ENCODE data around the gene VAV1. TPM values are rescaled to one million over a fixed set of nuclear protein-coding genes. Genes with fewer than 3 reads are reported as not detected.

The VAV1 gene
- total and polyA plus RNA-seq, 2 of the 13 experiments (the other 11 are each of a cell fraction or from before 2014, with no cell fraction given) = not detected

DNA sequence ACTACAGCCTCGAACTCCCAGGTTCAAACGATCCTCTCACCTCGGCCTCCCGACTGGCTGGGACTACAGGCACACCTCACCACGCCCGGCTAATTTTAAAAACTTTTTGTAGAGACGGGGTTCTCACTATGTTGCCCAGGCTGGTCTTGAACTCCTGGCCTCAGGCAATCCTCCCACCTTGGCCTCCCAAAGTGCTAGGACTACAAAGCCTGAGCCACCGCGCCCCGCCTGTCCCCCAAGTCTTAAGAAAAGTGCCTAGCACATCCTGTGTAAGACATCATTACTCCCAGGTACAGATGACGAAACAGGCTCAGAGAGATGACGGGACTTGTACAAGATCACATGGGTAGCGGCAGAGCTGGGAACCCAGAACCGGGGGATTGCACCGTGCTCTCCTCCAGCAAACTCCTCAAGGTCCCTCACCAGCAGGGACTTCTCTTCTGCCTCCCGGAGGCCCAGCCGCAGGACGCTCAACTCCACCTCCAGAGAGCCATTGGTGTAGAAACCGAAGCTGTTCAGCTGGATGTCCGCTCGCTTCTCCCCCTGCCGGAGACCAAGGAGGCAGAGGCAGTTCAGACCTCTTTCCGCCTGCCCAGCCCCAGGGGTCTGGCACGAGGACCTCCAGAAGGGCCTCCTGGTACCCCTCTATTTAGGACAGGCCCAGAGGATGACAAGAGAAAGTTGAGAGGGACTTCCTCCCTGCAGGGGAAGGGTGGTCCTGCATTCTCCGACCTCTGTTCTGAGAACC, 36.2 kb upstream of the VAV1 start (continued):
- TF ChIP-seq, protein P1, sequence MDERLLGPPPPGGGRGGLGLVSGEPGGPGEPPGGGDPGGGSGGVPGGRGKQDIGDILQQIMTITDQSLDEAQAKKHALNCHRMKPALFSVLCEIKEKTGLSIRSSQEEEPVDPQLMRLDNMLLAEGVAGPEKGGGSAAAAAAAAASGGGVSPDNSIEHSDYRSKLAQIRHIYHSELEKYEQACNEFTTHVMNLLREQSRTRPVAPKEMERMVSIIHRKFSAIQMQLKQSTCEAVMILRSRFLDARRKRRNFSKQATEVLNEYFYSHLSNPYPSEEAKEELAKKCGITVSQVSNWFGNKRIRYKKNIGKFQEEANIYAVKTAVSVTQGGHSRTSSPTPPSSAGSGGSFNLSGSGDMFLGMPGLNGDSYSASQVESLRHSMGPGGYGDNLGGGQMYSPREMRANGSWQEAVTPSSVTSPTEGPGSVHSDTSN (CRISPR knock-in tag; IDR thresholded peaks at IDR 0.05) = no peak
- TF ChIP-seq ZNF564 (CRISPR knock-in tag; IDR thresholded peaks at IDR 0.05) = no peak
- no peak for TF ChIP-seq RELA (CRISPR knock-in tag; IDR thresholded peaks at IDR 0.05)
- no peak for TF ChIP-seq ZNF766 (CRISPR knock-in tag; IDR thresholded peaks at IDR 0.05; ENCODE audit: borderline replicate concordance)
- no peak for TF ChIP-seq NCOA1 (CRISPR knock-in tag; IDR thresholded peaks at IDR 0.05)
- TF ChIP-seq, protein P2, sequence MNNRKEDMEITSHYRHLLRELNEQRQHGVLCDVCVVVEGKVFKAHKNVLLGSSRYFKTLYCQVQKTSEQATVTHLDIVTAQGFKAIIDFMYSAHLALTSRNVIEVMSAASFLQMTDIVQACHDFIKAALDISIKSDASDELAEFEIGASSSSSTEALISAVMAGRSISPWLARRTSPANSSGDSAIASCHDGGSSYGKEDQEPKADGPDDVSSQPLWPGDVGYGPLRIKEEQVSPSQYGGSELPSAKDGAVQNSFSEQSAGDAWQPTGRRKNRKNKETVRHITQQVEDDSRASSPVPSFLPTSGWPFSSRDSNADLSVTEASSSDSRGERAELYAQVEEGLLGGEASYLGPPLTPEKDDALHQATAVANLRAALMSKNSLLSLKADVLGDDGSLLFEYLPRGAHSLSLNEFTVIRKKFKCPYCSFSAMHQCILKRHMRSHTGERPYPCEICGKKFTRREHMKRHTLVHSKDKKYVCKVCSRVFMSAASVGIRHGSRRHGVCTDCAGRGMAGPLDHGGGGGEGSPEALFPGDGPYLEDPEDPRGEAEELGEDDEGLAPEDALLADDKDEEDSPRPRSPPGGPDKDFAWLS (CRISPR knock-in tag; IDR thresholded peaks at IDR 0.05; ENCODE audit: borderline replicate concordance) = no peak
- no peak for TF ChIP-seq ZNF317 (CRISPR knock-in tag; IDR thresholded peaks at IDR 0.05)
- TF ChIP-seq CHD2 (IDR thresholded peaks at IDR 0.05; ENCODE audit: low read depth, low read length) = no peak
- no peak for TF ChIP-seq IKZF1 (IDR thresholded peaks at IDR 0.05)
- TF ChIP-seq FOXC1 (CRISPR knock-in tag; IDR thresholded peaks at IDR 0.05; ENCODE audit: borderline replicate concordance) = no peak
- no peak for TF ChIP-seq HNRNPUL1 (IDR thresholded peaks at IDR 0.05; ENCODE audit: low read depth, low read length)
- peak; percentile 74 for TF ChIP-seq ZKSCAN5 (CRISPR knock-in tag; IDR thresholded peaks at IDR 0.05)
- TF ChIP-seq ETV5 (CRISPR knock-in tag; IDR thresholded peaks at IDR 0.05; ENCODE audit: borderline replicate concordance) = peak; percentile 57; the same call in 1 of the 2 replicates
- TF ChIP-seq ELF1 (CRISPR knock-in tag; IDR thresholded peaks at IDR 0.05) = no peak
- TF ChIP-seq ZNF34 (CRISPR knock-in tag; IDR thresholded peaks at IDR 0.05; ENCODE audit: borderline replicate concordance) = peak; percentile 71; the same call in 1 of the 2 replicates
- TF ChIP-seq, protein P3, sequence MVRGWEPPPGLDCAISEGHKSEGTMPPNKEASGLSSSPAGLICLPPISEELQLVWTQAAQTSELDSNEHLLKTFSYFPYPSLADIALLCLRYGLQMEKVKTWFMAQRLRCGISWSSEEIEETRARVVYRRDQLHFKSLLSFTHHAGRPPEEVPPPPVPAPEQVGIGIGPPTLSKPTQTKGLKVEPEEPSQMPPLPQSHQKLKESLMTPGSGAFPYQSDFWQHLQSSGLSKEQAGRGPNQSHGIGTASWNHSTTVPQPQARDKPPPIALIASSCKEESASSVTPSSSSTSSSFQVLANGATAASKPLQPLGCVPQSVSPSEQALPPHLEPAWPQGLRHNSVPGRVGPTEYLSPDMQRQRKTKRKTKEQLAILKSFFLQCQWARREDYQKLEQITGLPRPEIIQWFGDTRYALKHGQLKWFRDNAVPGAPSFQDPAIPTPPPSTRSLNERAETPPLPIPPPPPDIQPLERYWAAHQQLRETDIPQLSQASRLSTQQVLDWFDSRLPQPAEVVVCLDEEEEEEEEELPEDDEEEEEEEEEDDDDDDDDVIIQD (CRISPR knock-in tag; IDR thresholded peaks at IDR 0.05; ENCODE audit: low read depth) = peak; percentile 69; the same call in 1 of the 2 replicates
- no peak for TF ChIP-seq ZNF816 (CRISPR knock-in tag; IDR thresholded peaks at IDR 0.05; ENCODE audit: borderline replicate concordance)
- TF ChIP-seq ZHX2 (IDR thresholded peaks at IDR 0.05; ENCODE audit: low read depth) = no peak
- no peak for TF ChIP-seq ZHX2 (CRISPR knock-in tag; IDR thresholded peaks at IDR 0.05; ENCODE audit: borderline replicate concordance)
- no peak for TF ChIP-seq NR2F2 (IDR thresholded peaks at IDR 0.05; ENCODE audit: borderline replicate concordance, low read depth)
- TF ChIP-seq MYNN (CRISPR knock-in tag; IDR thresholded peaks at IDR 0.05; ENCODE audit: low read depth) = 0 out of 2 replicates have a peak, but pooled peaks have one; percentile 61
